Natural killer cell treated with Interleukin-12 subunit alpha and Interleukin-12 subunit beta and Interleukin-15 and Interleukin-18, amount 100 ng/mL, for 72 hours (primary cell): ENCODE measurements around the gene CTPS2. TPM values are rescaled to one million over a fixed set of nuclear protein-coding genes. Genes with fewer than 3 reads are reported as not detected.

Experiments used
- ATAC-seq, 2 donors: fragments of 150-1000 bp; cut with Tn5 transposase in 1 of 2; sonication (Bioruptor Pico), chemical (Tn5 transposase) in 1 of 2; 2 replicates each; pipeline ENCODE4 v1.10.0; 2021
- DNase-seq: peaks from one replicate; pipeline ENCODE4 v3.0.0; 2022; ENCODE audit warnings: low spot score
- H3K27ac Mint-ChIP-seq, 2 donors: 1 replicate in 1 of 2; 2 replicates in 1 of 2; pipeline ENCODE4 v1.8.0; 2022; ENCODE audit warnings: mixed read lengths in 2 of 2, mild to moderate bottlenecking in 1 of 2, moderate library complexity in 1 of 2
- H3K27me3 Mint-ChIP-seq, 2 donors: 1 replicate in 1 of 2; 2 replicates in 1 of 2; pipeline ENCODE4 v1.8.0; 2022; ENCODE audit warnings: mixed read lengths in 2 of 2
- H3K36me3 Mint-ChIP-seq: one replicate; pipeline ENCODE4 v1.8.0; 2022; ENCODE audit warnings: mixed read lengths
- H3K4me1 Mint-ChIP-seq, 2 donors: 1 replicate in 1 of 2; 2 replicates in 1 of 2; pipeline ENCODE4 v1.8.0; 2022; ENCODE audit warnings: low read depth in 2 of 2, mixed read lengths in 2 of 2, mild to moderate bottlenecking in 1 of 2
- H3K4me3 Mint-ChIP-seq: one replicate; pipeline ENCODE4 v1.8.0; 2022; ENCODE audit warnings: mixed read lengths
- H3K9me3 Mint-ChIP-seq: 2 replicates; pipeline ENCODE4 v1.8.0; 2022; ENCODE audit warnings: mixed read lengths
- total RNA-seq, 2 donors: library from RNA; stranded (reverse); gene quantifications; one replicate each; pipeline ENCODE4 v1.2.3, GENCODE V29; 2022

Gene CTPS2
- total RNA-seq, 2 donors from 2014 or later: 3.8 to 5.8 TPM

DNA sequence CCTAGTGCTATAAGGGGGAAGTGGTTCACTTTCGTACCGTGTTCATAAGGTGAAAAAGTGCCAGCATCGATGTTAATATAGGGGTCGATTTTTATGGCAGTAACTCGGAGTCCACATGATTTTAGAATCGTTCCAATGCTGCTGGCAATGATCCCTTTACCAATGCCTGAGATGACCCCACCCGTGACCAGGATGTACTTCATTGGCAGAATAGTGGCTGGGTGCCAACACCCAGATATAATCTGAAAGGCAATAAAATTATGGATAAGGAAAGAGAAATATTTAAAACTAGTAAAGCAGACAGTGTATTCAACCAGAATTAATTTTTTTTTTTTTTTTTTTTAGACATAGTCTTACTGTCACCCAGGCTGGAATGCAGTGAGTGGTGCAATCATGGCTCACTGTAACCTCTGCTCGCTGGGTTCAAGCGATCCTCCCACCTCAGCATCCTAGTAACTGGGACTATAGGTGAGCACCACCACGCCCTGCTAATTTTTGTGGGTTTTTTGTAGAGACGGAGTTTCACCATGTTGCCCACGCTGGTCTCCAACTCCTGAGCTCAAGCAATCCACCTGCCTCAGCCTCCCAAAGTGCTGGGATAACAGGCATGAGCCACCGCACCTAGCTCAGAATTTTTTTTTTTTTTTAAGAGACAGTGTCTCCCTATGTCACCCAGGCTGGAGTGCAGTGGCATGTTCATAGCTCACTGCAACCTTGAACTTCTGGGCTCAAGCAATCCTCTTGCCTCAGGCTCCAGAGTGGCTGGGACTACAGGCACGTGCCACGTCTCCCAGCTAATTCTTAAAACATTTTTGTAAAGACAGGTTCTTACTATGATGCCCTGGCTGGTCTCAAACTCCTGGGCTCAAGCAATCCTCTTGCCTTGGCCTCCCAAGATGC lies 9.5 kb downstream of the CTPS2 start:
- no peak for DNase-seq
- ATAC-seq: no peak

DNA sequence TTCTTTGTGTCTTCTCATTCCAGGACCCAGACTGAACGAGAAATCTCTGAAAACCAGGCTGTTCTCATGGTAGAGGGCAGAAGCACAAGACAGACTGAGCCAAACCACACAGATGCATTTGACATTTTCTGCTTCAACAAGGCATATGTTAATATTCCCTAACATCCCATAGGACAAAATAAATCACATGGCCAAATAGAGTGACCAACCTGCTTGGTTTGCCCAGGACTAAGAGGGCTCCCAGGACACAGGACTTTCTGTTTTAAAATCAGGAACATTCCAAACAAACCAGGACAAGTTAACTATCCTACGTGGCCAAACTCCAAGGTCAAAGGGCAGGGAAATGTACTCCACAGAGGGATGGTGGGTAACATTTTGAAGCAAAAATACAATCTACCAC lies 11.7 kb downstream of the CTPS2 start:
- ATAC-seq (no peak), DNase-seq (no peak)
- Mint-ChIP-seq H3K36me3 (no peaks in the 10 kb centered on the region), H3K27ac (no peak overlapping the region), H3K4me1 (no peaks in the 10 kb centered on the region), H3K4me3 (no peak overlapping the region), H3K9me3 (no peaks in the 10 kb centered on the region), H3K27me3 (no peaks in the 10 kb centered on the region)

More for the DNA sequence above, 9.5 kb downstream of the CTPS2 start:
- H3K27me3 Mint-ChIP-seq: no peaks in the 10 kb centered on the region
- H3K27ac Mint-ChIP-seq: no peak overlapping the region
- H3K9me3 Mint-ChIP-seq: no peaks in the 10 kb centered on the region
- no peaks in the 10 kb centered on the region for H3K36me3 Mint-ChIP-seq
- H3K4me3 Mint-ChIP-seq: no peak overlapping the region
- H3K4me1 Mint-ChIP-seq: no peaks in the 10 kb centered on the region

GRCh38 chrX:16699389-16699788 lies 13.1 kb downstream of the CTPS2 start:
- ATAC-seq: no peak
- Mint-ChIP-seq H3K27ac (no peak overlapping the region), H3K4me3 (no peak overlapping the region), H3K36me3 (no peaks in the 10 kb centered on the region), H3K4me1 (no peaks in the 10 kb centered on the region), H3K27me3 (peaks cover 0 to under 1% of the 10 kb centered on the region in 2 donors), H3K9me3 (no peaks in the 10 kb centered on the region)
- no peak for DNase-seq

DNA sequence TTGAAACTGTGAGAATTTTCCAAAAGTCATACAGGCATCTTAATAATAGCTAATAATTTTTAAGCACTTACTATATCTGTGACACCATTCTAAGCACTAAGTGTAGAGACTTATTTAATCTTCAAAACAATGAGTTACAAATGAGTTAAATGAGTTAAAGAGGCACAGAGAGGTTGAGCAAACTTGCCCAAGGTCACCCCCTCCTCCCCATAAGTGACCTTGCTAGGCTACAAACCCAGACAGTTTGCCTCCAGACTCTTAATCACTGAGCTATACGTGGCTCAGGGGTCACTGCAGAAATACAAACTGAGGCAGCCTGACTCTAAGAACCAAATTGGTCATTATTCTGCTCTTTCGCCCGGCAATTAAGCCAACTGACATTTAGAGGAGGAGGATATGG lies 15.5 kb downstream of the CTPS2 start:
- H3K27me3 Mint-ChIP-seq: peaks cover 0 to 4% of the 10 kb centered on the region in 2 donors
- no peaks in the 10 kb centered on the region for H3K4me1 Mint-ChIP-seq
- H3K9me3 Mint-ChIP-seq: no peaks in the 10 kb centered on the region
- no peak overlapping the region for H3K4me3 Mint-ChIP-seq
- ATAC-seq: no peak
- no peaks in the 10 kb centered on the region for H3K36me3 Mint-ChIP-seq
- H3K27ac Mint-ChIP-seq: no peak overlapping the region
- no peak for DNase-seq

- no peaks in the 10 kb centered on the region for H3K9me3 Mint-ChIP-seq
- no peaks in the 10 kb centered on the region for H3K36me3 Mint-ChIP-seq
- H3K27me3 Mint-ChIP-seq: peaks cover 0 to 8% of the 10 kb centered on the region in 2 donors
- no peaks in the 10 kb centered on the region for H3K4me1 Mint-ChIP-seq
- peak in 1 of 2 donors; percentile 66 for ATAC-seq
- H3K27ac Mint-ChIP-seq: no peak overlapping the region
- H3K4me3 Mint-ChIP-seq: no peak overlapping the region
- no peak for DNase-seq
Observed at GRCh38 chrX:16695079-16695676, 17.3 kb downstream of the CTPS2 start.

DNA sequence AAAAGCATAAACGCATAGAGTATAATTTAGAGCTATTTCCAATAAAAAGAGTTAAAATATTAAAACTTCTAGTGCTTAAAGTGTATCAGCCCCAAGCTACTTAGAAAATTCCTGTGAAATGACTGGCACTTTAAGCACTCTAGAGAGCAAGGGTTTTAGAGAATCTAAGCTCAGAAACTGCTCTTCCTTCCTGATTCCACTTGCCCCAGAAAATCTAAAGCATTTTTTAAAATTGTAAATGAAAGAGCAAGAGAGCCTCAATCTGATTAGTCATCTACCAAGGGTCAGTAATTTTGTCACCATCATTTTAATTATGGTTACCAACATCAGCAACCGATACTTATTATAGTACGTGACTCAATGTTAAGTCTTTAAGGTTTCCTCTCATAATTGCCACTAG lies 25.0 kb downstream of the CTPS2 start:
- Mint-ChIP-seq H3K27me3 (peaks cover 0 to 4% of the 10 kb centered on the region in 2 donors), H3K27ac (no peak overlapping the region), H3K4me3 (no peak overlapping the region), H3K36me3 (no peaks in the 10 kb centered on the region), H3K4me1 (no peaks in the 10 kb centered on the region), H3K9me3 (no peaks in the 10 kb centered on the region)
- ATAC-seq: no peak
- DNase-seq: no peak

- H3K4me3 Mint-ChIP-seq: no peak overlapping the region
- ATAC-seq: no peak
- no peak overlapping the region for H3K27ac Mint-ChIP-seq
- no peaks in the 10 kb centered on the region for H3K9me3 Mint-ChIP-seq
- no peaks in the 10 kb centered on the region for H3K27me3 Mint-ChIP-seq
- DNase-seq: no peak
- no peaks in the 10 kb centered on the region for H3K36me3 Mint-ChIP-seq
- no peaks in the 10 kb centered on the region for H3K4me1 Mint-ChIP-seq
Observed at GRCh38 chrX:16683007-16683664, 29.3 kb downstream of the CTPS2 start.

DNA sequence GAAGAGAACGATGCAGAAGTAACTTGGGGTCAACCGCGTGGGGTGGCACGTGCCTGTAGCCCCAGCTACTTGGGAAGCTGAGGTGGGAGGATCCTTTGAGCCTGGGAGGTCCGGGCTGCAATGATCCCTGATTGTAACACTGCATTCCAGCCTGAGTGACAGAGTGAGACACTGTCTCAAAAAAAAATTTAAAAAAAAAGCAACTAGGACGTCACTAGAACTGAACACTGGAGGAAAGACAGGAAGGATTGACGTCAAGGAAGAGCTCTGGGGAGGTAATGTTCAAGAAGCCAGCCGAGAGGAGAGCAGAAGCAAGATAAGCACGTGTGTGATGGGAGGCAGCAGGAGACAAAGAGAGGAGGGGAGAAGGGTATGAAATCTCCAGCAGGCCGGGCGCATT lies 33.8 kb downstream of the CTPS2 start:
- Mint-ChIP-seq H3K27ac (no peak overlapping the region), H3K27me3 (no peaks in the 10 kb centered on the region), H3K9me3 (no peaks in the 10 kb centered on the region), H3K4me3 (no peak overlapping the region), H3K36me3 (no peaks in the 10 kb centered on the region), H3K4me1 (no peaks in the 10 kb centered on the region)
- no peak for DNase-seq
- ATAC-seq: no peak

- no peak overlapping the region for H3K4me3 Mint-ChIP-seq
- no peak overlapping the region for H3K27ac Mint-ChIP-seq
- H3K4me1 Mint-ChIP-seq: no peaks in the 10 kb centered on the region
- DNase-seq (no peak), ATAC-seq (no peak)
- H3K27me3 Mint-ChIP-seq: no peaks in the 10 kb centered on the region
- no peaks in the 10 kb centered on the region for H3K9me3 Mint-ChIP-seq
- peaks cover 4% of the 10 kb centered on the region for H3K36me3 Mint-ChIP-seq
Observed at GRCh38 chrX:16671005-16671404, 41.5 kb downstream of the CTPS2 start.

DNA sequence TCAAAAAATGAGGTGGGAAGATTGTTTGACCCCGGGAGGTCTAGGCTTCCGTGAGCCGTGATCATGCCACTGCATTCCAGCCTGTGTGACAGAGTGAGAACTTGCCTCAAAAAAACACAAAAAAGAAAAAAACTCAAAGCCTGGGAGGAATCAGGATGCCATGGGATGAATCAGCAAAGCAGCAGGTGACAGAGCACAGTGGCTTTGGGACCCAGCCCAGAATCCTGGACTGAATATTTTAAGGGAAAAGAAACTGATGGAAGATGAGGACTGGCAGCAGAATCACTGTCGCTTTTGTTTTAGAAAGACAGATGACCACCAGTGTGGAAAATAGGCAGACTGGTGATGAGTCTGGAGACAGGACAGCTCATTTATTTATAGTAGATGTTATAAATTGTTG lies 45.9 kb downstream of the CTPS2 start:
- Mint-ChIP-seq H3K9me3 (no peaks in the 10 kb centered on the region), H3K4me1 (no peaks in the 10 kb centered on the region), H3K27me3 (no peaks in the 10 kb centered on the region), H3K27ac (no peak overlapping the region), H3K4me3 (no peak overlapping the region), H3K36me3 (peaks cover 6% of the 10 kb centered on the region)
- DNase-seq (no peak), ATAC-seq (no peak)

- Mint-ChIP-seq H3K36me3 (peaks cover 6% of the 10 kb centered on the region), H3K4me1 (no peaks in the 10 kb centered on the region), H3K9me3 (no peaks in the 10 kb centered on the region), H3K27ac (no peak overlapping the region), H3K4me3 (no peak overlapping the region), H3K27me3 (no peaks in the 10 kb centered on the region)
- ATAC-seq (no peak), DNase-seq (no peak)
Observed at GRCh38 chrX:16665089-16665488, 47.4 kb downstream of the CTPS2 start.

DNA sequence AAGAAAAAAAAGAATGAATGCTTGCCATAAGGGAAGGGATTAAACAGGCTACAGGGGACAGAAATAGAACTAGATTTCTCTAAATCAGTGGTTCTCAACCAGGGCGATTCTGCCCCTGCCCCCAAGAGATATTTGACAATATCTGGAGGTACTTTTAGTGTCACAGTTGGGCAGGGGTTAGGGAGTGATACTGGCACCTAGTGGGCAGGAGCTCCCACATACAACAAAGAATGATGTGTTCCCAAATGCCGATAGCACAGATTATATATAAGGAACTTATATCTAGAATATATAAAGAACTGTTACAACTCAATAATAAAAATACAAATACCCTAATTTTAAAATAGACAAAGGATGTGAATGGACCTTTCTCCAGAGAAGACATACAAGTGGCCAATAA lies 47.8 kb downstream of the CTPS2 start:
- Mint-ChIP-seq H3K27me3 (no peaks in the 10 kb centered on the region), H3K4me3 (no peak overlapping the region), H3K9me3 (no peaks in the 10 kb centered on the region)

DNA sequence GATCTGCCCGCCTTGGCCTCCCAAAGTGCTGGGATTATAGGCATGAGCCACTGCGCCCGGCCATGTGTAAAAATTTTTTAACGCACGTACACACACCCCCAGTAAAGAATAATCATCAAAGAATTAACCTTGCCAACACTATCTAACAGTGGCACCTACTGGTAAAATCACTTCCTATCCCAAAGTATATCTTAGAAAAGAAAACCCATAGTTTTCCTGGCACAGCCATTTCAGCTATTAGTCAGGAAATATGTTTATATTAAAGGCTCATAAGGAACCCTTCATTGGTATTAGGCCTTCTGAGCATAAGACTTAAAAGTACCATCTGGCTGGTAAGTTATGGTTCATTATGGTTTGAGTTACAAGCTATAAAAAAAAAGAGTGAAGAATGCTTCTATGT lies 48.4 kb downstream of the CTPS2 start:
- ATAC-seq (no peak), DNase-seq (no peak)
- H3K9me3 Mint-ChIP-seq: no peaks in the 10 kb centered on the region
- H3K4me3 Mint-ChIP-seq: no peak overlapping the region
- no peak overlapping the region for H3K27ac Mint-ChIP-seq
- H3K36me3 Mint-ChIP-seq: peaks cover 6% of the 10 kb centered on the region
- H3K27me3 Mint-ChIP-seq: no peaks in the 10 kb centered on the region
- H3K4me1 Mint-ChIP-seq: no peaks in the 10 kb centered on the region

More for the DNA sequence above, 47.8 kb downstream of the CTPS2 start:
- Mint-ChIP-seq H3K36me3 (peaks cover 6% of the 10 kb centered on the region), H3K4me1 (no peaks in the 10 kb centered on the region), H3K27ac (no peak overlapping the region)
- ATAC-seq: no peak
- DNase-seq: no peak

GRCh38 chrX:16662402-16662801 lies 50.1 kb downstream of the CTPS2 start:
- DNase-seq (no peak), ATAC-seq (no peak)
- Mint-ChIP-seq H3K9me3 (no peaks in the 10 kb centered on the region), H3K36me3 (peaks cover 6% of the 10 kb centered on the region), H3K4me3 (no peak overlapping the region), H3K27me3 (no peaks in the 10 kb centered on the region), H3K4me1 (no peaks in the 10 kb centered on the region), H3K27ac (no peak overlapping the region)
